Measurements from ENCODE around the gene OPA1. TPM values are rescaled to one million over a fixed set of nuclear protein-coding genes. Genes with fewer than 3 reads are reported as not detected.

Gene OPA1
- total and polyA plus RNA-seq, 2 experiments from 2014 or later = 24.9 to 89.9 TPM

DNA sequence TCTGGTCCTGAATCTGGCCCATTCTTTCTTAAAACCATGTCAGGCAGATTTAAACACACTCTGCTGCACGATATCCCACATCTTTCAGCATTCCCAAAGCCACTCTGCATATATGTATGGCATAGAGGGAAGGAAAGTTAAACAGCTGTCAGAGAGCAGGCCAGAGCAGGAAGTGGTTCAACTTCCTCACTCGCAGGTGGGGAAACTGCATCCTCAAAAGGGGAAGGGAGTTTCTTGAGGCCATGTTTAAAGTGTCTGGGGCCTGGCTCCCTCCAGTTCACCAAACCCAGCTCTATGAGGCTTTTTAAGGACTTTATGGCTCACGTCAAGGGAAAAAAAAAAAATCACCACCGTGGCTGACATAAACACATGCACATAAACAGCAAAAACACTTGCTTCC is 123.1 kb downstream of the OPA1 start:
- Histone ChIP-seq H3K4me2 (no peak overlapping the region), H2AFZ (no peak overlapping the region), H3K27ac (ENCODE audit: low read depth) (no peak overlapping the region), H3K79me2 (replicated peaks; ENCODE audit: insufficient read depth) (no peaks in the 10 kb centered on the region), H3K36me3 (ENCODE audit: insufficient read depth) (peaks cover 19% of the 10 kb centered on the region), H3K9me2 (ENCODE audit: insufficient read depth) (no peaks in the 10 kb centered on the region), H4K20me1 (replicated peaks; ENCODE audit: insufficient read depth) (no peaks in the 10 kb centered on the region), H3K27me3 (ENCODE audit: insufficient read depth) (no peaks in the 10 kb centered on the region), H3K4me1 (ENCODE audit: insufficient read depth) (peaks cover 6% of the 10 kb centered on the region; the same call in 1 of the 2 replicates), H3K4me3 (no peak overlapping the region), H3F3A (replicated peaks; ENCODE audit: low read depth) (no peaks in the 10 kb centered on the region; the same call in 1 of the 2 replicates)
- H3K27ac Mint-ChIP-seq = no peak overlapping the region
- H3K9me3 Mint-ChIP-seq = peaks cover 85% of the 10 kb centered on the region
- TF ChIP-seq CREB1 (CRISPR knock-in tag; IDR thresholded peaks at IDR 0.05; ENCODE audit: low read depth) = no peak
- no peak for TF ChIP-seq ZNF114 (CRISPR knock-in tag; IDR thresholded peaks at IDR 0.05)
- TF ChIP-seq, protein P1, sequence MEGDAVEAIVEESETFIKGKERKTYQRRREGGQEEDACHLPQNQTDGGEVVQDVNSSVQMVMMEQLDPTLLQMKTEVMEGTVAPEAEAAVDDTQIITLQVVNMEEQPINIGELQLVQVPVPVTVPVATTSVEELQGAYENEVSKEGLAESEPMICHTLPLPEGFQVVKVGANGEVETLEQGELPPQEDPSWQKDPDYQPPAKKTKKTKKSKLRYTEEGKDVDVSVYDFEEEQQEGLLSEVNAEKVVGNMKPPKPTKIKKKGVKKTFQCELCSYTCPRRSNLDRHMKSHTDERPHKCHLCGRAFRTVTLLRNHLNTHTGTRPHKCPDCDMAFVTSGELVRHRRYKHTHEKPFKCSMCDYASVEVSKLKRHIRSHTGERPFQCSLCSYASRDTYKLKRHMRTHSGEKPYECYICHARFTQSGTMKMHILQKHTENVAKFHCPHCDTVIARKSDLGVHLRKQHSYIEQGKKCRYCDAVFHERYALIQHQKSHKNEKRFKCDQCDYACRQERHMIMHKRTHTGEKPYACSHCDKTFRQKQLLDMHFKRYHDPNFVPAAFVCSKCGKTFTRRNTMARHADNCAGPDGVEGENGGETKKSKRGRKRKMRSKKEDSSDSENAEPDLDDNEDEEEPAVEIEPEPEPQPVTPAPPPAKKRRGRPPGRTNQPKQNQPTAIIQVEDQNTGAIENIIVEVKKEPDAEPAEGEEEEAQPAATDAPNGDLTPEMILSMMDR (conservative IDR thresholded peaks at IDR 0.05; ENCODE audit: low read depth in 2 of 2) = no peak
- TF ChIP-seq POLR2AphosphoS5 (IDR thresholded peaks at IDR 0.05; ENCODE audit: low read depth) = no peak
- TF ChIP-seq STAT1 (IDR thresholded peaks at IDR 0.05; ENCODE audit: unreplicated experiment) = no peak
- no peak for TF ChIP-seq EZH2 (IDR thresholded peaks at IDR 0.05; ENCODE audit: low read depth, unreplicated experiment)
- no peak for TF ChIP-seq EZH2phosphoT487 (IDR thresholded peaks at IDR 0.05; ENCODE audit: unreplicated experiment)
- no peak for TF ChIP-seq ZNF331 (CRISPR knock-in tag; IDR thresholded peaks at IDR 0.05; ENCODE audit: low read depth)
- ATAC-seq (no peak), DNase-seq (ENCODE audit: low spot score) (no peak)
- peaks cover 3% of the 10 kb centered on the region for H3K27me3 Mint-ChIP-seq (ENCODE audit: insufficient read depth, low read depth, poor library complexity)
- H3K4me1 Mint-ChIP-seq = peaks cover 2% of the 10 kb centered on the region
- peaks cover 54% of the 10 kb centered on the region for H3K36me3 Mint-ChIP-seq (ENCODE audit: low read depth)
- no peak overlapping the region for H3K4me3 Mint-ChIP-seq

DNA sequence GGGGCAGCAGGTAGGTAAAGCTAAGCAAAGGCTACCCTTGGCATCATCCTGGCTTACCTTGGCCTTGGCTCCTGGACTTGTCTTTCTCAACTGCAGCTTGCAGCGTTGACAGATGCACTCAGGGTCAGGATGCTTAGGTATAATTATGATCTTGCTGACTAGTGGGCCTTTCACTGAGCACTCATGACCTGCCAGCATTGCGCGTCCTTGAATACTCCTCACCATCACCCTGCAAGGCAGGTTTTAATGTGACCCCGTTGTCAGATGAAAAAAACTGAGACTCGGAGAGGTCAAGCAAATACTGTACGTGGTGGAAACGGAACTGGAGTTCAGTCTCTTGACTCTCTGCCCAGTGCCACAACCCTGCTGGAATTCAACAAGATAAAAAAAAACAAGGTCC is 126.7 kb downstream of the OPA1 start:
- peaks cover 1% of the 10 kb centered on the region for H3K27me3 Mint-ChIP-seq (ENCODE audit: insufficient read depth, low read depth, poor library complexity)
- no peaks in the 10 kb centered on the region for H3F3A ChIP-seq (replicated peaks; ENCODE audit: low read depth)
- no peak overlapping the region for H2AFZ ChIP-seq
- peaks cover 65% of the 10 kb centered on the region for H3K9me3 Mint-ChIP-seq
- H3K27ac ChIP-seq (ENCODE audit: low read depth) = no peak overlapping the region
- no peaks in the 10 kb centered on the region for H3K4me1 ChIP-seq (ENCODE audit: insufficient read depth)
- no peaks in the 10 kb centered on the region for H3K27me3 ChIP-seq (ENCODE audit: insufficient read depth)
- no peak overlapping the region for H3K4me3 Mint-ChIP-seq
- no peak overlapping the region for H3K27ac Mint-ChIP-seq
- H3K4me2 ChIP-seq = no peak overlapping the region
- H3K36me3 ChIP-seq (ENCODE audit: insufficient read depth) = peaks cover 3% of the 10 kb centered on the region; the same call in 1 of the 2 replicates
- no peaks in the 10 kb centered on the region for H3K4me1 Mint-ChIP-seq
- no peak overlapping the region for H3K4me3 ChIP-seq
- H3K36me3 Mint-ChIP-seq (ENCODE audit: low read depth) = peaks cover 35% of the 10 kb centered on the region
- H4K20me1 ChIP-seq (replicated peaks; ENCODE audit: insufficient read depth) = no peaks in the 10 kb centered on the region
- ATAC-seq = no peak
- no peak for DNase-seq (ENCODE audit: low spot score)
- H3K9me2 ChIP-seq (ENCODE audit: insufficient read depth) = no peaks in the 10 kb centered on the region
- no peaks in the 10 kb centered on the region for H3K79me2 ChIP-seq (replicated peaks; ENCODE audit: insufficient read depth)
- TF ChIP-seq, protein P2, sequence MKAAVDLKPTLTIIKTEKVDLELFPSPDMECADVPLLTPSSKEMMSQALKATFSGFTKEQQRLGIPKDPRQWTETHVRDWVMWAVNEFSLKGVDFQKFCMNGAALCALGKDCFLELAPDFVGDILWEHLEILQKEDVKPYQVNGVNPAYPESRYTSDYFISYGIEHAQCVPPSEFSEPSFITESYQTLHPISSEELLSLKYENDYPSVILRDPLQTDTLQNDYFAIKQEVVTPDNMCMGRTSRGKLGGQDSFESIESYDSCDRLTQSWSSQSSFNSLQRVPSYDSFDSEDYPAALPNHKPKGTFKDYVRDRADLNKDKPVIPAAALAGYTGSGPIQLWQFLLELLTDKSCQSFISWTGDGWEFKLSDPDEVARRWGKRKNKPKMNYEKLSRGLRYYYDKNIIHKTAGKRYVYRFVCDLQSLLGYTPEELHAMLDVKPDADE (IDR thresholded peaks at IDR 0.05) = no peak
- TF ChIP-seq, protein P1 (conservative IDR thresholded peaks at IDR 0.05; ENCODE audit: low read depth in 2 of 2) = no peak
- TF ChIP-seq, protein P3, sequence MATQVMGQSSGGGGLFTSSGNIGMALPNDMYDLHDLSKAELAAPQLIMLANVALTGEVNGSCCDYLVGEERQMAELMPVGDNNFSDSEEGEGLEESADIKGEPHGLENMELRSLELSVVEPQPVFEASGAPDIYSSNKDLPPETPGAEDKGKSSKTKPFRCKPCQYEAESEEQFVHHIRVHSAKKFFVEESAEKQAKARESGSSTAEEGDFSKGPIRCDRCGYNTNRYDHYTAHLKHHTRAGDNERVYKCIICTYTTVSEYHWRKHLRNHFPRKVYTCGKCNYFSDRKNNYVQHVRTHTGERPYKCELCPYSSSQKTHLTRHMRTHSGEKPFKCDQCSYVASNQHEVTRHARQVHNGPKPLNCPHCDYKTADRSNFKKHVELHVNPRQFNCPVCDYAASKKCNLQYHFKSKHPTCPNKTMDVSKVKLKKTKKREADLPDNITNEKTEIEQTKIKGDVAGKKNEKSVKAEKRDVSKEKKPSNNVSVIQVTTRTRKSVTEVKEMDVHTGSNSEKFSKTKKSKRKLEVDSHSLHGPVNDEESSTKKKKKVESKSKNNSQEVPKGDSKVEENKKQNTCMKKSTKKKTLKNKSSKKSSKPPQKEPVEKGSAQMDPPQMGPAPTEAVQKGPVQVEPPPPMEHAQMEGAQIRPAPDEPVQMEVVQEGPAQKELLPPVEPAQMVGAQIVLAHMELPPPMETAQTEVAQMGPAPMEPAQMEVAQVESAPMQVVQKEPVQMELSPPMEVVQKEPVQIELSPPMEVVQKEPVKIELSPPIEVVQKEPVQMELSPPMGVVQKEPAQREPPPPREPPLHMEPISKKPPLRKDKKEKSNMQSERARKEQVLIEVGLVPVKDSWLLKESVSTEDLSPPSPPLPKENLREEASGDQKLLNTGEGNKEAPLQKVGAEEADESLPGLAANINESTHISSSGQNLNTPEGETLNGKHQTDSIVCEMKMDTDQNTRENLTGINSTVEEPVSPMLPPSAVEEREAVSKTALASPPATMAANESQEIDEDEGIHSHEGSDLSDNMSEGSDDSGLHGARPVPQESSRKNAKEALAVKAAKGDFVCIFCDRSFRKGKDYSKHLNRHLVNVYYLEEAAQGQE (IDR thresholded peaks at IDR 0.05; ENCODE audit: unreplicated experiment) = no peak
- TF ChIP-seq CREB1 (CRISPR knock-in tag; IDR thresholded peaks at IDR 0.05; ENCODE audit: low read depth) (no peak), EZH2phosphoT487 (IDR thresholded peaks at IDR 0.05; ENCODE audit: unreplicated experiment) (no peak), ZNF114 (CRISPR knock-in tag; IDR thresholded peaks at IDR 0.05) (no peak), STAT1 (IDR thresholded peaks at IDR 0.05; ENCODE audit: unreplicated experiment) (no peak), NANOG (IDR thresholded peaks at IDR 0.05; ENCODE audit: borderline replicate concordance) (no peak), EZH2 (IDR thresholded peaks at IDR 0.05; ENCODE audit: low read depth, unreplicated experiment) (no peak), JUNB (IDR thresholded peaks at IDR 0.05; ENCODE audit: unreplicated experiment) (no peak), POLR2AphosphoS5 (IDR thresholded peaks at IDR 0.05; ENCODE audit: low read depth) (no peak), ZNF331 (CRISPR knock-in tag; IDR thresholded peaks at IDR 0.05; ENCODE audit: low read depth) (no peak)

All from GM23338 (cell line).